CD4-positive, alpha-beta T cell (primary cell): ENCODE measurements around the gene DAP. TPM values are rescaled to one million over a fixed set of nuclear protein-coding genes. Genes with fewer than 3 reads are reported as not detected.

ENCODE experiments used
- ATAC-seq: fragments of 200-7000 bp; cut with Tn5 transposase; one replicate; pipeline ENCODE4 v1.10.0; 2022; ENCODE audit warnings: mild to moderate bottlenecking; ENCODE audit not compliant: poor library complexity
- CTCF ChIA-PET: fragments of 350-600 bp; sonication (Branson Sonifier 250); formaldehyde crosslinking; loops from one replicate; lab custom pipeline; 2021; ENCODE audit warnings: antibody characterized with exemption, inconsistent platforms; lab: Charles Lee
- POLR2A ChIA-PET: fragments of 350-600 bp; sonication (Branson Sonifier 250); formaldehyde crosslinking; loops from one replicate; lab custom pipeline; 2021; ENCODE audit warnings: antibody characterized with exemption, inconsistent platforms; lab: Charles Lee
- DNase-seq, 14 experiments: peaks; one replicate each; pipeline ENCODE4 v3.0.0-alpha.2; 2013 to 2020; ENCODE audit warnings: mixed read lengths in 2 of 14
- H3K27ac ChIP-seq, 2 donors: one replicate each; pipeline versions ENCODE4 v1.5.1 to v1.7.0; 2013; ENCODE audit warnings: low read length in 2 of 2, low read depth in 1 of 2, mild to moderate bottlenecking in 1 of 2
- H3K27me3 ChIP-seq, 2 experiments: 1 replicate in 1 of 2; 2 replicates in 1 of 2; pipeline versions ENCODE4 v1.6.1 to v1.7.0; 2013; ENCODE audit warnings: low read length in 2 of 2, control low read depth in 1 of 2, mild to moderate bottlenecking in 1 of 2, moderate library complexity in 1 of 2; ENCODE audit not compliant: insufficient read depth in 2 of 2, control insufficient read depth in 1 of 2
- H3K36me3 ChIP-seq: one replicate; pipeline ENCODE4 v1.6.1; 2013; ENCODE audit warnings: low read length, control low read depth; ENCODE audit not compliant: insufficient read depth
- H3K4me1 ChIP-seq: one replicate; pipeline ENCODE4 v1.6.1; 2013; ENCODE audit warnings: low read length, control low read depth; ENCODE audit not compliant: insufficient read depth
- H3K4me3 ChIP-seq: one replicate; pipeline ENCODE4 v1.5.1; 2013; ENCODE audit warnings: mild to moderate bottlenecking, low read length, moderate library complexity
- H3K9me3 ChIP-seq, 2 experiments: 1 replicate in 1 of 2; 2 replicates in 1 of 2; pipeline versions ENCODE4 v1.6.1 to v1.7.0; 2013; ENCODE audit warnings: low read length in 2 of 2, mild to moderate bottlenecking in 2 of 2, control low read depth in 1 of 2, moderate library complexity in 1 of 2; ENCODE audit not compliant: control insufficient read depth in 1 of 2, insufficient read depth in 1 of 2
- H3K27ac Mint-ChIP-seq: one replicate; pipeline ENCODE4 v1.8.0; 2020; ENCODE audit warnings: mixed read lengths
- H3K27me3 Mint-ChIP-seq: one replicate; pipeline ENCODE4 v1.8.0; 2021; ENCODE audit warnings: mixed read lengths
- H3K36me3 Mint-ChIP-seq: one replicate; pipeline ENCODE4 v1.8.0; 2021; ENCODE audit warnings: low read depth, mixed read lengths
- H3K4me1 Mint-ChIP-seq: one replicate; pipeline ENCODE4 v1.8.0; 2021; ENCODE audit warnings: low read depth, mixed read lengths
- H3K4me3 Mint-ChIP-seq: one replicate; pipeline ENCODE4 v1.8.0; 2020; ENCODE audit warnings: mild to moderate bottlenecking, mixed read lengths
- H3K9me3 Mint-ChIP-seq: one replicate; pipeline ENCODE4 v1.8.0; 2020; ENCODE audit warnings: mixed read lengths
- intact Hi-C, 2 experiments: fragments of 100-400 bp; cut with DNase I in 1 of 2; cut with micrococcal nuclease in 1 of 2; formaldehyde crosslinking; loops; one replicate each; pipeline versions ENCODE4 v1.15.1 to v1.9.0; 2023 to 2025; cut with DNase I, micrococcal nuclease
- total RNA-seq, 174 experiments: library from RNA in 2 of 174; stranded (reverse) in 2 of 174; gene quantifications; one replicate each; pipeline ENCODE4 v1.2.3 and lab custom pipeline; 2021 to 2026
- TF ChIP-seq, protein P1 (sequence below): fragments of 200-600 bp; IDR thresholded peaks from one replicate; pipeline ENCODE4 v1.8.0; 2022; ENCODE audit warnings: antibody characterized with exemption, mild to moderate bottlenecking

Gene DAP
- total RNA-seq, 2 experiments from 2014 or later: 33.6 to 35.2 TPM

DNA sequence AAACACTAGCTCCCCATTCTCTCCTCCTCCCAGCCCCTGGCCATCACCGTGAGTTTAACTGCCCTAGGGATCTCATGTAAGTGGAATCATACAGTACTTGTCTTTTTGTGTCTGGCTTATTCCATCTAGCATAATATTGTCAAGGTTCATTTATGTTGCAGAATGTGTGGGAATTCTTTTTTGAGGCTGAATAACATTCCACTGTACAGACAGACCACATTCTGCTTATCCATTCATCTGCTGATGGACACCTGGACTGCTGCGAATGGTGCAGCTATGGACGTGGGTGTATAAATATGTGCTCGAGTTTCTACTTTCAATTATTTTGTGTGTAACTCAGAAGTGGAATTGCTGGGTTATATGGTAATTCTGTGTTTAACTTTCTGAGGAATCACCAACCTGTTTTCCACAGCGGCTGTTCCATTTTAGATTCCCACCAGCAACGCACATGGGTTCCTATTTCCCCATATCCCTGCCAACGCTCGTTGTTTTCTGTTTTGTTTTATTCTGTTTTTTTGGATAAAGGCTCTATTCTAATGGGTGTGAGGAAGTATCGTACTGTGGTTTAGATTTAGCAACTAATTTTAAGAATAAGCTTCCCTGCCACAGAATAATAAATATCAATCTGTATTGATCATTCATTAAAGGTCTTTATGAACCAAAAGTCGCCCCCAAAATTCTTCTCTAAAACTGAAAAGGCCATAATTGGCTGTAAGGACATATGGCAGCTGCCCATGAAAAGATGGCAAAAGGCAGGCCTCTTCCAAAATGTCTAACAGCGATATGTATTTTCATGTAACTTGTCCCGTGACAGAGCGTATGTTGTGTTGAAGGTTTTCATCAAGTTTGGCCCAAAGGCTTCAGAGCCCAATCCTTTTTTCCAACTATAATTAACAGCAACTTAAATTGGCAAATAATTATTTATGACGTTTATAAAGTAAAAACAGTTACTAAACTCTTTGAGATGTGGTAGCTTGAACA, 70.3 kb downstream of the DAP start:
- H3K27ac Mint-ChIP-seq: no peak overlapping the region
- H3K4me3 Mint-ChIP-seq: no peak overlapping the region
- ChIA-PET POLR2A (no interaction called here), CTCF (no interaction called here)
- Histone ChIP-seq H3K4me1 (no peaks in the 10 kb centered on the region), H3K36me3 (peaks cover 11% of the 10 kb centered on the region), H3K9me3 (no peaks in the 10 kb centered on the region), H3K4me3 (no peak overlapping the region), H3K27me3 (no peaks in the 10 kb centered on the region), H3K27ac (no peak overlapping the region)
- intact Hi-C loops: no loop called here
- no peak for DNase-seq
- no peaks in the 10 kb centered on the region for H3K9me3 Mint-ChIP-seq
- ATAC-seq: no peak
- no peaks in the 10 kb centered on the region for H3K27me3 Mint-ChIP-seq
- TF ChIP-seq, protein P1, sequence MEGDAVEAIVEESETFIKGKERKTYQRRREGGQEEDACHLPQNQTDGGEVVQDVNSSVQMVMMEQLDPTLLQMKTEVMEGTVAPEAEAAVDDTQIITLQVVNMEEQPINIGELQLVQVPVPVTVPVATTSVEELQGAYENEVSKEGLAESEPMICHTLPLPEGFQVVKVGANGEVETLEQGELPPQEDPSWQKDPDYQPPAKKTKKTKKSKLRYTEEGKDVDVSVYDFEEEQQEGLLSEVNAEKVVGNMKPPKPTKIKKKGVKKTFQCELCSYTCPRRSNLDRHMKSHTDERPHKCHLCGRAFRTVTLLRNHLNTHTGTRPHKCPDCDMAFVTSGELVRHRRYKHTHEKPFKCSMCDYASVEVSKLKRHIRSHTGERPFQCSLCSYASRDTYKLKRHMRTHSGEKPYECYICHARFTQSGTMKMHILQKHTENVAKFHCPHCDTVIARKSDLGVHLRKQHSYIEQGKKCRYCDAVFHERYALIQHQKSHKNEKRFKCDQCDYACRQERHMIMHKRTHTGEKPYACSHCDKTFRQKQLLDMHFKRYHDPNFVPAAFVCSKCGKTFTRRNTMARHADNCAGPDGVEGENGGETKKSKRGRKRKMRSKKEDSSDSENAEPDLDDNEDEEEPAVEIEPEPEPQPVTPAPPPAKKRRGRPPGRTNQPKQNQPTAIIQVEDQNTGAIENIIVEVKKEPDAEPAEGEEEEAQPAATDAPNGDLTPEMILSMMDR: no peak
- peaks cover 30% of the 10 kb centered on the region for H3K36me3 Mint-ChIP-seq
- peaks cover 9% of the 10 kb centered on the region for H3K4me1 Mint-ChIP-seq

DNA sequence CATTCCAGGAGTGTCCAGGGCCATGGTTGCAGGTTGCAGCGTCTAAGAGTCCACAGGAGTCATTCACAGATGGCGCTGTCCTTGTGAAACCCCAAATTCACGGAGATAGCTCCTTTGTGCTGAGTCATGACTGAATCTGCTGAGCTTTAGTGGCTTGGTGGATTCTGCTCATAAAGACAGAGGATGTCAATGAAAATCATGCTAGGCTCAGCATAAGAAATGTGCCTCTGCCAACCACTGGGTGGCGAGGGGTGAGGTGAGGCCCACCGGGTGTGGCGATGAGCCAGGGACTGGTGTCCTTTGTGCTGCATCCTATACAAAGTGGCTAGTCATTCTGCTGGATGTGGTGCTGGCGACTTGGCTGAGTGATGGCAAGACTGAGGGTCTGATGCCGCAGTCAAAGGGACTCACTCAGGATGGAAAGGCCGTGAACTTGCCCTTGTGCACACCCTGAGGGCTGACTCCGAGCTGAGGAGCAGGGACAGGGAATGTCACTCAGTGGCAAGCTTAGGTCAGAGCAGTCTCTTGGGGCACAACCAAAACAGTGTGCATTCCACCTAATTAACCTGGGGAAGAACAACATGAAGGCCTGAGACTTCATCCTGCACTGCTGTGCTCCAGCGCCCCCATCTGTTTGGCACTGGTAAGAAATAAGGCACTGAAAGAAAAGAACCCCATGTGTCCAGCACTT, 71.5 kb downstream of the DAP start:
- CTCF ChIA-PET: no interaction called here
- TF ChIP-seq, protein P1: no peak
- H3K36me3 Mint-ChIP-seq: peaks cover 41% of the 10 kb centered on the region
- POLR2A ChIA-PET: no interaction called here
- H3K27me3 Mint-ChIP-seq: no peaks in the 10 kb centered on the region
- Histone ChIP-seq H3K9me3 (no peaks in the 10 kb centered on the region), H3K36me3 (peaks cover 16% of the 10 kb centered on the region), H3K4me3 (no peak overlapping the region), H3K27me3 (no peaks in the 10 kb centered on the region), H3K4me1 (no peaks in the 10 kb centered on the region), H3K27ac (no peak overlapping the region)
- H3K27ac Mint-ChIP-seq: no peak overlapping the region
- intact Hi-C loops: no loop called here
- no peak overlapping the region for H3K4me3 Mint-ChIP-seq
- H3K9me3 Mint-ChIP-seq: no peaks in the 10 kb centered on the region
- peak in 1 of 14 experiments; percentile 25 for DNase-seq
- H3K4me1 Mint-ChIP-seq: peaks cover 4% of the 10 kb centered on the region
- no peak for ATAC-seq

DNA sequence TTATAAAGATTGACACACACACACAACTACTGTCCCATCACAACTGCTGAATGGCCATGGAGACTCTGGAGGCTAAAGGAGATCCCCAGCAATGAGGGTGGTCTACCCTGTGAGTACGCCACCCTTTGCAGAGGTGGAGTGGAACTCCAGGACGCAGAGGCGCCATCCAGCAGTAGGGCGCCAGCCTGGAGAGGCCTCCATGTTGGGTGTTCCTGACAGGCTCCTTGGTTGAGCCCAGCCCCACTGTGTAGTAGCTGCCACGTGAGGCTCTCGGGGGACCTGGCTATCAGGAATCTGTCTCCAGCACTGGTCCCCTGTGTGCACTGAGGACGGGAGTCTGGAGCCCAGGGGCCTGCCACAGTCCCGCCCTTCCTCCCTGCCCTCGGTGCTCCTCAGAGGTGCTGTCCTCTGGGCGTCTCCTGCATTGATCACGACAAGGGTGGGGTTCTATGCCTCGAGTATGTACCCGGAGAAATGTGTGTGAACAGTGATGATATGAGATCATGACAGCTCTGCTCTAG, 72.3 kb downstream of the DAP start:
- Histone ChIP-seq H3K9me3 (no peaks in the 10 kb centered on the region), H3K36me3 (peaks cover 14% of the 10 kb centered on the region), H3K27me3 (no peaks in the 10 kb centered on the region), H3K27ac (no peak overlapping the region), H3K4me3 (no peak overlapping the region), H3K4me1 (no peaks in the 10 kb centered on the region)
- ChIA-PET CTCF (no interaction called here), POLR2A (no interaction called here)
- DNase-seq (no peak), ATAC-seq (no peak)
- intact Hi-C loops: no loop called here
- no peak overlapping the region for H3K27ac Mint-ChIP-seq
- H3K4me3 Mint-ChIP-seq: no peak overlapping the region
- no peaks in the 10 kb centered on the region for H3K9me3 Mint-ChIP-seq
- peaks cover 48% of the 10 kb centered on the region for H3K36me3 Mint-ChIP-seq
- TF ChIP-seq, protein P1: no peak
- peaks cover 4% of the 10 kb centered on the region for H3K4me1 Mint-ChIP-seq
- no peaks in the 10 kb centered on the region for H3K27me3 Mint-ChIP-seq
